ENCODE data around the gene HACL1.

DNA sequence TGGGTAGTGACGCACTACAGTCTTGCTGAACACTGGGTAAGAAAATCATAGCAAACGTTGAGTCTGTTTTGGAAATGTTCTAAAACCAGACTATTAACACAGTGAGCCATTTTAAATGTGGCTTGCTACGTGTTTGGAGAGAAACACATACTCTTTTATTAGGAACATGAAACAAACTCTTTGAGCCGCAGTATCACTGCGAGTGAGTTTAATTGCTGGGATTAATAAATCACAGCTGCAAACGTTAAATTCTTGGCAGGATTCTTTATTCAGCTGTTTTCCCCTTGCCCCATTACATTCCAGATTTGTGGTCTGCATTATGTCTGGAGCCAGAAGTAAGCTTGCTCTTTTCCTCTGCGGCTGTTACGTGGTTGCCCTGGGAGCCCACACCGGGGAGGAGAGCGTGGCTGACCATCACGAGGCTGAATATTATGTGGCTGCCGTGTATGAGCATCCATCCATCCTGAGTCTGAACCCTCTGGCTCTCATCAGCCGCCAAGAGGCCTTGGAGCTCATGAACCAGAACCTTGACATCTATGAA is 33.8 kb upstream of the HACL1 start:
- TF ChIP-seq POLR2A (IDR thresholded peaks at IDR 0.05): no peak
- TF ChIP-seq, protein P1, sequence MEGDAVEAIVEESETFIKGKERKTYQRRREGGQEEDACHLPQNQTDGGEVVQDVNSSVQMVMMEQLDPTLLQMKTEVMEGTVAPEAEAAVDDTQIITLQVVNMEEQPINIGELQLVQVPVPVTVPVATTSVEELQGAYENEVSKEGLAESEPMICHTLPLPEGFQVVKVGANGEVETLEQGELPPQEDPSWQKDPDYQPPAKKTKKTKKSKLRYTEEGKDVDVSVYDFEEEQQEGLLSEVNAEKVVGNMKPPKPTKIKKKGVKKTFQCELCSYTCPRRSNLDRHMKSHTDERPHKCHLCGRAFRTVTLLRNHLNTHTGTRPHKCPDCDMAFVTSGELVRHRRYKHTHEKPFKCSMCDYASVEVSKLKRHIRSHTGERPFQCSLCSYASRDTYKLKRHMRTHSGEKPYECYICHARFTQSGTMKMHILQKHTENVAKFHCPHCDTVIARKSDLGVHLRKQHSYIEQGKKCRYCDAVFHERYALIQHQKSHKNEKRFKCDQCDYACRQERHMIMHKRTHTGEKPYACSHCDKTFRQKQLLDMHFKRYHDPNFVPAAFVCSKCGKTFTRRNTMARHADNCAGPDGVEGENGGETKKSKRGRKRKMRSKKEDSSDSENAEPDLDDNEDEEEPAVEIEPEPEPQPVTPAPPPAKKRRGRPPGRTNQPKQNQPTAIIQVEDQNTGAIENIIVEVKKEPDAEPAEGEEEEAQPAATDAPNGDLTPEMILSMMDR (IDR thresholded peaks at IDR 0.05): no peak
